ENCODE results near the gene SCN4A. TPM values are rescaled to one million over a fixed set of nuclear protein-coding genes. Genes with fewer than 3 reads are reported as not detected.

SCN4A gene
- polyA plus RNA-seq, 2 of the 4 experiments (the other 2 are of a cell fraction): 0.03 to 0.06 TPM

GRCh38 chr17:63932721-63933120 is 40.0 kb downstream of the SCN4A start:
- no peak overlapping the region for H3K27ac ChIP-seq
- POLR2A ChIA-PET: interaction anchor here (0.9 kb wide), 1 partner anchor 14 kb away, joined by 5 read pairs; no protein-coding TSS in a partner anchor
- no peak for FAIRE-seq
- no peaks in the 10 kb centered on the region for H3K4me1 ChIP-seq
- no peak overlapping the region for H3K4me3 ChIP-seq
- CTCF ChIA-PET: interaction anchor here (1.0 to 9.0 kb wide), 12 partner anchors 9 to 200 kb away, joined by 3 to 132 read pairs (median 10); partner anchors contain the start of genes CSHL1, GH1 and ICAM2
- ATAC-seq: no peak
- TF ChIP-seq MAFK (IDR thresholded peaks at IDR 0.05; ENCODE audit: partially characterized antibody): no peak
- peak; percentile 37 for TF ChIP-seq ZFP36 (IDR thresholded peaks at IDR 0.05; ENCODE audit: borderline replicate concordance, partially characterized antibody)
- no peaks in the 10 kb centered on the region for H3K9me3 ChIP-seq
- H3K4me2 ChIP-seq: no peak overlapping the region
- 77% methylated on average over 4 of the region's 4 CpGs for WGBS (ENCODE audit: missing lambda C conversion rate)
- no peak for DNase-seq (ENCODE audit: low read depth in 1 of 2, low spot score in 1 of 2)

GRCh38 chr17:63931981-63932561 is 40.6 kb downstream of the SCN4A start, which contains the start of gene CD79B:
CD79B (minus strand) TSS chr17:63932331; CDS start chr17:63932261, 70 bp downstream.
- no peak for TF ChIP-seq JUNB (IDR thresholded peaks at IDR 0.05)
- TF ChIP-seq RCOR1 (IDR thresholded peaks at IDR 0.05; ENCODE audit: low read depth, low read length): no peak
- TF ChIP-seq, protein P1, sequence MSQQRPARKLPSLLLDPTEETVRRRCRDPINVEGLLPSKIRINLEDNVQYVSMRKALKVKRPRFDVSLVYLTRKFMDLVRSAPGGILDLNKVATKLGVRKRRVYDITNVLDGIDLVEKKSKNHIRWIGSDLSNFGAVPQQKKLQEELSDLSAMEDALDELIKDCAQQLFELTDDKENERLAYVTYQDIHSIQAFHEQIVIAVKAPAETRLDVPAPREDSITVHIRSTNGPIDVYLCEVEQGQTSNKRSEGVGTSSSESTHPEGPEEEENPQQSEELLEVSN (IDR thresholded peaks at IDR 0.05; ENCODE audit: borderline replicate concordance, low read depth): no peak
- TF ChIP-seq TP53 (CRISPR knock-in tag; IDR thresholded peaks at IDR 0.05): no peak
- no peak for TF ChIP-seq RFX5 (IDR thresholded peaks at IDR 0.05)
- TF ChIP-seq CBX2 (IDR thresholded peaks at IDR 0.05; ENCODE audit: borderline replicate concordance, low read depth): no peak
- TF ChIP-seq HOXB13 (CRISPR knock-in tag; IDR thresholded peaks at IDR 0.05; ENCODE audit: low read depth): no peak
- TF ChIP-seq KDM5A (IDR thresholded peaks at IDR 0.05): no peak
- no peak for TF ChIP-seq HDAC2 (IDR thresholded peaks at IDR 0.05)
- TF ChIP-seq CBX8 (IDR thresholded peaks at IDR 0.05): no peak
- no peak for TF ChIP-seq MYC (IDR thresholded peaks at IDR 0.05; ENCODE audit: borderline replicate concordance, low read length)
- TF ChIP-seq JUN (IDR thresholded peaks at IDR 0.05): no peak
- no peak for TF ChIP-seq ESRRA (IDR thresholded peaks at IDR 0.05; ENCODE audit: borderline replicate concordance, low read length)
- TF ChIP-seq, protein P2, sequence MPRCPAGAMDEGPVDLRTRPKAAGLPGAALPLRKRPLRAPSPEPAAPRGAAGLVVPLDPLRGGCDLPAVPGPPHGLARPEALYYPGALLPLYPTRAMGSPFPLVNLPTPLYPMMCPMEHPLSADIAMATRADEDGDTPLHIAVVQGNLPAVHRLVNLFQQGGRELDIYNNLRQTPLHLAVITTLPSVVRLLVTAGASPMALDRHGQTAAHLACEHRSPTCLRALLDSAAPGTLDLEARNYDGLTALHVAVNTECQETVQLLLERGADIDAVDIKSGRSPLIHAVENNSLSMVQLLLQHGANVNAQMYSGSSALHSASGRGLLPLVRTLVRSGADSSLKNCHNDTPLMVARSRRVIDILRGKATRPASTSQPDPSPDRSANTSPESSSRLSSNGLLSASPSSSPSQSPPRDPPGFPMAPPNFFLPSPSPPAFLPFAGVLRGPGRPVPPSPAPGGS (IDR thresholded peaks at IDR 0.05): no peak
- TF ChIP-seq NPAS2 (CRISPR knock-in tag; IDR thresholded peaks at IDR 0.05; ENCODE audit: borderline replicate concordance): no peak
- no peak for TF ChIP-seq EHF (CRISPR knock-in tag; IDR thresholded peaks at IDR 0.05)
- no peak for TF ChIP-seq EHMT2 (IDR thresholded peaks at IDR 0.05; ENCODE audit: low read depth)
- TF ChIP-seq CTCF (IDR thresholded peaks at IDR 0.05): no peak
- TF ChIP-seq FOSL2 (IDR thresholded peaks at IDR 0.05): no peak
- TF ChIP-seq FOSL2 (CRISPR knock-in tag; IDR thresholded peaks at IDR 0.05): no peak
- no peak for TF ChIP-seq TFCP2L1 (CRISPR knock-in tag; IDR thresholded peaks at IDR 0.05)
- Histone ChIP-seq H3K27ac (no peak within 1 kb of the TSS), H3K4me1 (no peaks in the 10 kb centered on the region), H3K4me2 (no peak within 1 kb of the TSS), H3K9me3 (no peaks in the 10 kb centered on the region), H3K4me3 (no peak within 1 kb of the TSS)
- WGBS (ENCODE audit: missing lambda C conversion rate): 76% methylated on average over 19 of the region's 19 CpGs
- DNase-seq (ENCODE audit: low read depth in 1 of 2, low spot score in 1 of 2): no peak
- ChIA-PET CTCF (interaction anchor here (1.0 to 9.0 kb wide), 13 partner anchors 8 to 97 kb away, joined by 3 to 132 read pairs (median 10); partner anchors contain the start of genes CSHL1, GH1 and ICAM2), POLR2A (interaction anchor here (0.9 kb wide), 1 partner anchor 14 kb away, joined by 5 read pairs; no protein-coding TSS in a partner anchor)
- no peak for FAIRE-seq
- no peak for ATAC-seq
